SK-N-SH treated with all-trans-retinoic acid at 6 μM for 48 hours (cell line): ENCODE data around the gene AMMECR1.
A peak's percentile ranks its signal among the peaks of the same experiment; 100 is the strongest.

Source experiments
- ATAC-seq: fragments of 200-7000 bp; cut with Tn5 transposase; 3 replicates; pipeline ENCODE4 v1.9.1; 2020; ENCODE audit warnings: mild to moderate bottlenecking, moderate library complexity
- ARNTL ChIP-seq: fragments of 450-650 bp; formaldehyde crosslinking; IDR thresholded peaks from 2 replicates; pipeline ENCODE4 v1.5.0; 2020; ENCODE audit warnings: low read depth, mild to moderate bottlenecking, moderate library complexity, borderline replicate concordance
- BACH2 ChIP-seq: fragments of 250-450 bp; sonication (Bioruptor Pico); IDR thresholded peaks from 2 replicates; pipeline ENCODE4 v1.9.0; 2021; ENCODE audit warnings: mild to moderate bottlenecking, borderline replicate concordance
- CSDC2 ChIP-seq: fragments of 250-450 bp; sonication (Bioruptor Pico); IDR thresholded peaks from 2 replicates; pipeline ENCODE4 v1.5.0; 2020; ENCODE audit warnings: mild to moderate bottlenecking, moderate library complexity
- ESRRG ChIP-seq: fragments of 250-450 bp; sonication (Bioruptor Pico); IDR thresholded peaks from 2 replicates; pipeline ENCODE4 v1.6.1; 2021; ENCODE audit warnings: mild to moderate bottlenecking
- ISL1 ChIP-seq: fragments of 250-450 bp; sonication (Bioruptor Pico); IDR thresholded peaks from 2 replicates; pipeline ENCODE4 v2.1.2; 2022; ENCODE audit warnings: mild to moderate bottlenecking, moderate library complexity
- OSR1 ChIP-seq: fragments of 250-450 bp; sonication (Bioruptor Pico); IDR thresholded peaks from 2 replicates; pipeline ENCODE4 v1.8.0; 2022; ENCODE audit warnings: moderate library complexity, mild to moderate bottlenecking, inconsistent platforms
- PPARA ChIP-seq: fragments of 250-450 bp; sonication (Bioruptor Pico); IDR thresholded peaks from 2 replicates; pipeline ENCODE4 v1.5.0; 2020; ENCODE audit warnings: mild to moderate bottlenecking, borderline replicate concordance
- RARB ChIP-seq: fragments of 250-450 bp; sonication (Bioruptor Pico); IDR thresholded peaks from 2 replicates; pipeline ENCODE4 v1.8.0; 2021; ENCODE audit warnings: mild to moderate bottlenecking, moderate library complexity
- SNAI2 ChIP-seq: fragments of 250-450 bp; sonication (Bioruptor Pico); IDR thresholded peaks from 2 replicates; pipeline ENCODE4 v1.5.0; 2020; ENCODE audit warnings: mild to moderate bottlenecking, moderate library complexity
- TCF4 ChIP-seq: fragments of 250-450 bp; sonication (Bioruptor Pico); IDR thresholded peaks from 2 replicates; pipeline ENCODE4 v1.8.0; 2021; ENCODE audit warnings: mild to moderate bottlenecking, moderate library complexity, borderline replicate concordance
- TOX ChIP-seq: fragments of 250-450 bp; sonication (Bioruptor Pico); IDR thresholded peaks from 2 replicates; pipeline ENCODE4 v1.8.0; 2021; ENCODE audit warnings: mild to moderate bottlenecking, moderate library complexity, borderline replicate concordance
- ZFP30 ChIP-seq: fragments of 450-650 bp; formaldehyde crosslinking; IDR thresholded peaks from 2 replicates; pipeline ENCODE4 v1.5.0; 2022; ENCODE audit warnings: mild to moderate bottlenecking, moderate library complexity
- ZNF565 ChIP-seq: fragments of 450-650 bp; formaldehyde crosslinking; conservative IDR thresholded peaks from 2 replicates; pipeline ENCODE4 v1.5.0; 2020; ENCODE audit warnings: low read depth, mild to moderate bottlenecking, moderate library complexity
- ZNF70 ChIP-seq: fragments of 450-650 bp; formaldehyde crosslinking; IDR thresholded peaks from 2 replicates; pipeline ENCODE4 v1.5.0; 2020; ENCODE audit warnings: mild to moderate bottlenecking, moderate library complexity
- ZNF8 ChIP-seq: fragments of 450-650 bp; formaldehyde crosslinking; IDR thresholded peaks from 2 replicates; pipeline ENCODE4 v1.5.0; 2020; ENCODE audit warnings: mild to moderate bottlenecking, moderate library complexity
- TF ChIP-seq, protein P1 (sequence below): fragments of 250-450 bp; sonication (Bioruptor Pico); IDR thresholded peaks from 2 replicates; pipeline ENCODE4 v1.5.0; 2020; ENCODE audit warnings: mild to moderate bottlenecking, moderate library complexity
- TF ChIP-seq, protein P2 (sequence below): fragments of 250-450 bp; sonication (Bioruptor Pico); IDR thresholded peaks from 2 replicates; pipeline ENCODE4 v1.5.1; 2021; ENCODE audit warnings: mild to moderate bottlenecking, moderate library complexity
- TF ChIP-seq, protein P3 (sequence below): fragments of 250-450 bp; sonication (Bioruptor Pico); IDR thresholded peaks from 2 replicates; pipeline ENCODE4 v1.5.1; 2020; ENCODE audit warnings: low read depth, mild to moderate bottlenecking, moderate library complexity

Gene AMMECR1

DNA sequence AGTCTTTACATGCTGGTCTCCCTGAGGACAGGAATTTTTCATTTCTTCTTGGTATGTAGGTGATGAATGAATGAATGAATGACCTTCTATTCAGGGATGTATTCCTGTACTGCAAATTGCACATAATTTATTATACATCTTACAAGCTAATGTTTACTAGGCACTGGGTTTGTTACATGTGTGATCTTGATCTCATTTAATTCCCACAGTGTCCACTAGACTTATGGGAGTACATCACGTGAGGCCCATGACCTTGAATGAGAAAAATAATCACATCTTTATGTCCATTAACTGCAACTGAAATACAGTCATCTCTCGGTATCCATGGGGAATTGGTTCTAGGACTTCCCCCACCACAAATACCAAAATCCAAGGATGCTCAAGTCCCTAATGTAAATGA lies 164.6 kb downstream of the AMMECR1 start:
- ATAC-seq = no peak
- TF ChIP-seq ESRRG (CRISPR knock-in tag) (no peak), PPARA (CRISPR knock-in tag) (no peak), ZNF70 (no peak), OSR1 (CRISPR knock-in tag) (no peak), RARB (CRISPR knock-in tag) (no peak), CSDC2 (CRISPR knock-in tag) (no peak), BACH2 (CRISPR knock-in tag) (no peak), SNAI2 (no peak), ARNTL (no peak), TOX (CRISPR knock-in tag) (no peak), ZFP30 (CRISPR knock-in tag) (no peak)
- TF ChIP-seq, protein P1, sequence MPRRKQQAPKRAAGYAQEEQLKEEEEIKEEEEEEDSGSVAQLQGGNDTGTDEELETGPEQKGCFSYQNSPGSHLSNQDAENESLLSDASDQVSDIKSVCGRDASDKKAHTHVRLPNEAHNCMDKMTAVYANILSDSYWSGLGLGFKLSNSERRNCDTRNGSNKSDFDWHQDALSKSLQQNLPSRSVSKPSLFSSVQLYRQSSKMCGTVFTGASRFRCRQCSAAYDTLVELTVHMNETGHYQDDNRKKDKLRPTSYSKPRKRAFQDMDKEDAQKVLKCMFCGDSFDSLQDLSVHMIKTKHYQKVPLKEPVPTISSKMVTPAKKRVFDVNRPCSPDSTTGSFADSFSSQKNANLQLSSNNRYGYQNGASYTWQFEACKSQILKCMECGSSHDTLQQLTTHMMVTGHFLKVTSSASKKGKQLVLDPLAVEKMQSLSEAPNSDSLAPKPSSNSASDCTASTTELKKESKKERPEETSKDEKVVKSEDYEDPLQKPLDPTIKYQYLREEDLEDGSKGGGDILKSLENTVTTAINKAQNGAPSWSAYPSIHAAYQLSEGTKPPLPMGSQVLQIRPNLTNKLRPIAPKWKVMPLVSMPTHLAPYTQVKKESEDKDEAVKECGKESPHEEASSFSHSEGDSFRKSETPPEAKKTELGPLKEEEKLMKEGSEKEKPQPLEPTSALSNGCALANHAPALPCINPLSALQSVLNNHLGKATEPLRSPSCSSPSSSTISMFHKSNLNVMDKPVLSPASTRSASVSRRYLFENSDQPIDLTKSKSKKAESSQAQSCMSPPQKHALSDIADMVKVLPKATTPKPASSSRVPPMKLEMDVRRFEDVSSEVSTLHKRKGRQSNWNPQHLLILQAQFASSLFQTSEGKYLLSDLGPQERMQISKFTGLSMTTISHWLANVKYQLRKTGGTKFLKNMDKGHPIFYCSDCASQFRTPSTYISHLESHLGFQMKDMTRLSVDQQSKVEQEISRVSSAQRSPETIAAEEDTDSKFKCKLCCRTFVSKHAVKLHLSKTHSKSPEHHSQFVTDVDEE (CRISPR knock-in tag) = no peak
- TF ChIP-seq, protein P2, sequence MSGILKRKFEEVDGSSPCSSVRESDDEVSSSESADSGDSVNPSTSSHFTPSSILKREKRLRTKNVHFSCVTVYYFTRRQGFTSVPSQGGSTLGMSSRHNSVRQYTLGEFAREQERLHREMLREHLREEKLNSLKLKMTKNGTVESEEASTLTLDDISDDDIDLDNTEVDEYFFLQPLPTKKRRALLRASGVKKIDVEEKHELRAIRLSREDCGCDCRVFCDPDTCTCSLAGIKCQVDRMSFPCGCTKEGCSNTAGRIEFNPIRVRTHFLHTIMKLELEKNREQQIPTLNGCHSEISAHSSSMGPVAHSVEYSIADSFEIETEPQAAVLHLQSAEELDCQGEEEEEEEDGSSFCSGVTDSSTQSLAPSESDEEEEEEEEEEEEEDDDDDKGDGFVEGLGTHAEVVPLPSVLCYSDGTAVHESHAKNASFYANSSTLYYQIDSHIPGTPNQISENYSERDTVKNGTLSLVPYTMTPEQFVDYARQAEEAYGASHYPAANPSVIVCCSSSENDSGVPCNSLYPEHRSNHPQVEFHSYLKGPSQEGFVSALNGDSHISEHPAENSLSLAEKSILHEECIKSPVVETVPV (CRISPR knock-in tag) = no peak
- TF ChIP-seq, protein P3, sequence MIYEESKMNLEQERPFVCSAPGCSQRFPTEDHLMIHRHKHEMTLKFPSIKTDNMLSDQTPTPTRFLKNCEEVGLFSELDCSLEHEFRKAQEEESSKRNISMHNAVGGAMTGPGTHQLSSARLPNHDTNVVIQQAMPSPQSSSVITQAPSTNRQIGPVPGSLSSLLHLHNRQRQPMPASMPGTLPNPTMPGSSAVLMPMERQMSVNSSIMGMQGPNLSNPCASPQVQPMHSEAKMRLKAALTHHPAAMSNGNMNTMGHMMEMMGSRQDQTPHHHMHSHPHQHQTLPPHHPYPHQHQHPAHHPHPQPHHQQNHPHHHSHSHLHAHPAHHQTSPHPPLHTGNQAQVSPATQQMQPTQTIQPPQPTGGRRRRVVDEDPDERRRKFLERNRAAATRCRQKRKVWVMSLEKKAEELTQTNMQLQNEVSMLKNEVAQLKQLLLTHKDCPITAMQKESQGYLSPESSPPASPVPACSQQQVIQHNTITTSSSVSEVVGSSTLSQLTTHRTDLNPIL (CRISPR knock-in tag) = no peak

- TF ChIP-seq, protein P2 (CRISPR knock-in tag) = no peak
- TF ChIP-seq ZNF565 (CRISPR knock-in tag) (no peak), ZFP30 (CRISPR knock-in tag) (no peak), ZNF8 (CRISPR knock-in tag) (no peak), BACH2 (CRISPR knock-in tag) (no peak), TCF4 (no peak), ISL1 (CRISPR knock-in tag) (no peak), OSR1 (CRISPR knock-in tag) (no peak)
- TF ChIP-seq, protein P3 (CRISPR knock-in tag) = no peak
- ATAC-seq = peak; percentile 82
Observed at GRCh38 chrX:110146521-110146920, 171.4 kb downstream of the AMMECR1 start.

DNA sequence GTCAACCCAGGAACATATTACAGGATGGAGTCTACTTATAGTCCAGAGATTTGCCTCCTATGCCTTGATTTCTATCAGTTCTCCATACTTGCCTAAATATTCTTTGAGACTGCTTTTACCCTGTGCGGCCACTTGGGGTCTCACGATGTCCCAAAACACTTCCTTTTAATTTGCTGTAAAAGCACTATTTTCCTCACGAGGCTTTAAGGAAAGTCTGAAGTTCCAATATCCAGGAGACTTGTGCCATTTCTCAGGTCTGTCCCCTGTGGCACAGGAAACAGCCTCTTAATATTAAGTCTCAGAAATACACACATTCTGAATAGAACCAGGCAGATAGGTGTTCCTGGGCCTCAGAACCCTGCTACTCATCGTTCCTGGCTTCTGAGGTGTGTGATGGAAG lies 172.0 kb downstream of the AMMECR1 start:
- ATAC-seq = peak; percentile 85
- TF ChIP-seq, protein P1 (CRISPR knock-in tag) = no peak
- TF ChIP-seq, protein P2 (CRISPR knock-in tag) = no peak
